Pulmonary artery endothelial cell (primary cell): Measurements from ENCODE around the gene KPNA2. TPM values are rescaled to one million over a fixed set of nuclear protein-coding genes. Genes with fewer than 3 reads are reported as not detected.
"Not testable (repeated sequence)": the region's sequence is repeated elsewhere in the genome, so short reads cannot be mapped to it uniquely, and the experiment has no call there.

Experiments
- DNase-seq: peaks from one replicate; pipeline ENCODE4 v3.0.0-alpha.2; 2011; ENCODE audit warnings: low read depth, low spot score
- total RNA-seq: library from RNA; depleted of rRNA; stranded (reverse); fragments of >200 nt; gene quantifications from 2 replicates; pipeline ENCODE4 v1.2.3, GENCODE V29; 2014

KPNA2 gene
- total RNA-seq, 1 donor from 2014 or later: 130 TPM

DNA sequence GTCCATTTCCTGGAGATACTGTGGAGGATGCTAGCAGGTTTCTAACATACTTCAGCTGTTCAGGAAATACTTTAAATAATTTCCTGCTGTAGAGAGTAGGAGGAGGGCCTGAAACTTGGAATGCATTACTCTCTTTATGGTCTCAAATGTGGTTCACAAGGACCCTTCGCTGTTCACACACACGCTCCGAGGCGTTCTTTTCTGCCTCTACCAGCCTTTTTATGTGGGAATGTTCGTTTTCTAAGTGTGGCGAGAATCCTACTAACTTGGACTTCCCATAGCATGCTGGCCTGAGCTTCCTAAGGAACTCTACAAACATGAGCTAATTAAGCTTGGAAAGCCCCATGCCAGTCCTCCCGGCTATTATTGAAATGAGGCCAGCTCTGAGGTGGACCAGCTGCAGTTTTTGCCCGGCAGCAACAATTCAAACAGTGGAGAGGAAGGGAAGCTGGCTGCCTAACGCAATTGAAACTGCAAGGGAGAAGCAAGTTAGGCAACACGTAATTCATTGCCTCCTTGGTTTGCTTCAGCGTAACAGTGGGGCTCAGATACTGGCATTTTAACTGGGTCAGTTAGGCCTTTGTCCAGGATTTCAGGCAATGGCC is 18.9 kb downstream of the KPNA2 start:
- peak; percentile 75 for DNase-seq

DNA sequence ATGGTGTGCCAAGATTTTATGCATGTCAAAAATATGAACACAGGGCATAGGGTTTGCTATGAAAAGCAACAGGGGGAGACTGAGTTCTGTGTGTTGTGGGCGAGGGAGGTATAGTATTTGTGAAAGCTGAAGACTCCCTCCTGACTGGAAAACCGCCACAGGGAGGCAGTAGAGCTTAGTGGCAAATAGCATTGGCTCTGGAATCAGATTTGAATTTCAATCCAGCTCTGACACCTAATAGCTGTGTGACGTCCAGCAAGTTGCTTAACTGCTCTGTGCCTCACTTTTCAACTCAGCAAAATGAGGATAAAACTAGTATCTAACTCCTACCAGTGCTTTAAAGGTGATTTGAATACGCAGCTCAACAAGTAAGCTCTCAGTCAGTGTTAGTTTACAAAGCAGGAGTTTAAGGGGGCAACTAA is 22.0 kb downstream of the KPNA2 start:
- no peak for DNase-seq

DNA sequence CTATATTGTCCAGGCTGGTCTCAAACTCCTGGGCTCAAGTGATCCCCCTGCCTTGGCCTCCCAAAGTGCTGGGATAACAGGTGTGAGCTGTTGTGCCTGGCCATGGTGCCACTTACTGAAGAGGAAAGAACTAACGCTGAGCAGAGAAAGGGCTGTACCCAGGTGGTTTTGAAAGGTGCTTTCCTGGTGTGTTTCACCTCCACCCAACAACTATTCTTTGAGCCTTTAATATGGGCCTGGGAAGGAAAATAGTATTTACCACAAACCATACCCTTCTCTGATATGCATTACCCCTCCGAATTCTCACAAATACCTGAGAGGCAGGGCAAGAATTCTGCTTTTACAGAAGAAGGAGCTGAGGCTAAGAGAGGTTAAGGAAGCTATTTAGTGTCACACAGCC is 24.8 kb downstream of the KPNA2 start:
- DNase-seq: no peak

DNA sequence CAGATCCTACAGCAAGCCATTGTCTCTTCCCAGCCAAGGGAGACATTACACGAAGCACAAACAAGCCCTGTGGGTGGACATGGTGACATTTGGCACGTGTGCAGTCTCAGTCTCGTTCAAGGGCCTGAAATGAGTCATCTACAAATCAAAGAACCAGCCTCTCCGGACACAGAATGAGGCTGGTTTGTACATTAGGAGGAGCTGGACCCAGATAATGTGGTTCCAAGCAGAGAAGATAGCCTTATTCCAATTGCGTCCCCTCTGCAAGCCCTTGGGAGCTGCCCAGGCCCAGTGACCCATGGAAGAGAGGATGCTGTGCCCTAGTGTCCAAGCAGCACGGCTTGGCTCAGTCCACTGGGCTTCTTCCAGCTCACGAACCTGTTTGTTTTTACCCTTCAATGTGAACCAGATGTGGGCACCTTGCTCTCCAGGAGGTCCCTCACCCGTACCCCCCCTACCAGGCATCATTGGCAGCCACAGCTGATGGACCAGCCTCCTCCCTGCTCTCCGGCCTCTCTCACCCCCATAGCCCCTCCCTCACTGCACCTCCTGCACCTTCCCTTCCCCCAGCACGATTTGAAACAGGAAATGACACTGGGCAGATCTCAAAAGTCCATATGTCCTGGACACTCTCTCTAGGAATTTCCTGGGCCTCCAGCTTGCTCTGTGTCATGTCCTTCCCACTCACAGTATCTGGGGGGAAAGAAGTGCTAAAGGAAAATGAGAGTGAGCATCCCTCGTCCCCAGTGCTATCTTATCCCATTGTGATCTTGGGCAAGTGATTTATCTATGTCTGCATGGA is 26.2 kb downstream of the KPNA2 start:
- DNase-seq: no peak

DNA sequence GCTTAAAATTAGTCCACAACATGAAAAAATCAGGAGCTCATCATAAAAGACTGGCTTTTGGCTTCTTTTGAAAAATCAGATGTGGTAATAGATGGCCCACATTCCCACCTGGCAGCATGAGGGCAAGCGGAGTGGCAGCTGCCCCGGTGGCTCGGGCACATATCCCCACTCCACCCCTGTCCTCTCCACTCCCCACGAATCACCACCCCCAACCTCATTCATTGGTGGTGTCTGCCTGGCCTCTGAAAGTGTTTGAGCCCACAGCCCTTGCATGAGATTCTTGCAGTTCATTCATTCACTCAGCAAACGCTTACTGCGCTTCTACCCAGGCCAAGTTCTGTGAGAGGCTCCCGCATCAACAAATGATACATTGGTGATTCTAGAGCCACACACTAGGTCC is 29.8 kb downstream of the KPNA2 start:
- not testable (repeated sequence) for DNase-seq

DNA sequence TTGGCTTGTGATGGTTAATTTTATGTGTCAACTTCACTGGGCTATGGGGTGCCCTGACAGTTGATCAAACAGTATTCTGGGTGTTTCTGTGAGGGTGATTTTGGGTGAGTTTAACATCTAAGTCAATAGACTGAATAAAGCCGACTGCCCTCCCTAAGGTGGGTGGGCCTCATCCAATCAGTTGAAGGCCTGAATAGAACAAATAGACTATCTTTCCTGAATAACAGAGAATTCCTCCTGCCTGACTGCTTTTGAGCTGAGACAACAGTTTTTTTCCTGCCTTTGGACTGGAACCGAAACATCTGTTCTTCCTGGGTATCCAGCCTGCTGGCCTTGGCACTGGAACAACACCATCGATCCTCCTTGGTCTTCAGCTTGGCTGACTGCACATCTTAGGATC is 33.0 kb downstream of the KPNA2 start:
- not testable (repeated sequence) for DNase-seq

DNA sequence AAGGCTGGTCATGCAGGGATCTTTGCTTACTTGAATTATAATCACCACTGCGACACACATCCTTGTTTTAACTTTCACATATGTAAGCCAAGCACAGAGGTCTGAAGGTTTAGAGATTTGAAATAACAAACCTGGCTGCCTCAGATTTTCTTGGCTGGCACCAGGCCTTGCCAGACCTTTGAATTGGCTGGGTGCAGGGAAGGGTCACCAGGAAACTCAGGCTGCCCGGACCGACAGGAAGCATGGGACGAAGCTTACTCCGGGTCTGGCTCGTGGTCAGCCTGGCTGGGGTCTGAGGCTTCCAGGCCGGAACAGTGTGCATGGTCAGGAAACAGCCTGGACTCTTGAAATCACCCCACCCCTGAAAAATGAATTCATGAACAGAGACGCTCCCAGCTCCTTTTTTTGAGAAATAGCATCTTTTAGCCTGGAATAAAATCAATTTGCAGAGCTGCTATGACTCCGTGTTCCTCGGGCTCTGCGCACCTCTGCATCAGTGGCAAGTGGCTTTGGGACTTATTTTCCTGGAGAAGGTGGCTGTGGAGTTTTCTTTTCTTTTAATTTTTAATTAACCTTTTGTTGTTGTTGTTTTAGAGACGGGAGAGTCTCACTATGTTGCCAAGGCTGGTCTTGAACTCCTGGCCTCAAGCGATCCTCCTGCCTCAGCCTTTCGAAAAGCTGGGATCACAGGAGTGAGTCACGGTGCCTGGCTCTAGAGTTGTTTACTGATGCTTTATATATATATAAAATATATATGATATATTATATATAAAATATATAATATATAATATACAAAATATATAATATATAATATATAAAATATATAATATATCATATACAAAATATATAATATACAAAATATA is 35.3 kb downstream of the KPNA2 start:
- DNase-seq: peak; percentile 64

DNA sequence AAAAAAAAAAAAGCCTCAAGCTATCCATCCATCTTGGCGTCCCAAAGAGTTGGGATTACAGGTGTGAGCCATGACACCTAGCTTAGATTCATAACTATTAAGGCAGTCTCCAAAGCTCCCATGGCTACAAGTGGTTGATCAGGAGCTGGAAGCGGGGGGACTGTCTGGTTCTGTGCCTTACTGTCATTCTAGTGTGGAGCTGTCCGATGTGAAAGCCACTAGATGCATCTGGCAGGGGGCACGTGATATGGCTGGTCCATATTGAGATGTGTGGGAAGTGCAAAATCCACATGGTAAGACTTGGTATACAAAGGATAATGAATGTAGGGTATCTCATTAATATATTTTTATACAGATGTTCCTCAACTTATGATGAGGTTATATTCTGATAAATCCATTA is 38.7 kb downstream of the KPNA2 start:
- no peak for DNase-seq

DNA sequence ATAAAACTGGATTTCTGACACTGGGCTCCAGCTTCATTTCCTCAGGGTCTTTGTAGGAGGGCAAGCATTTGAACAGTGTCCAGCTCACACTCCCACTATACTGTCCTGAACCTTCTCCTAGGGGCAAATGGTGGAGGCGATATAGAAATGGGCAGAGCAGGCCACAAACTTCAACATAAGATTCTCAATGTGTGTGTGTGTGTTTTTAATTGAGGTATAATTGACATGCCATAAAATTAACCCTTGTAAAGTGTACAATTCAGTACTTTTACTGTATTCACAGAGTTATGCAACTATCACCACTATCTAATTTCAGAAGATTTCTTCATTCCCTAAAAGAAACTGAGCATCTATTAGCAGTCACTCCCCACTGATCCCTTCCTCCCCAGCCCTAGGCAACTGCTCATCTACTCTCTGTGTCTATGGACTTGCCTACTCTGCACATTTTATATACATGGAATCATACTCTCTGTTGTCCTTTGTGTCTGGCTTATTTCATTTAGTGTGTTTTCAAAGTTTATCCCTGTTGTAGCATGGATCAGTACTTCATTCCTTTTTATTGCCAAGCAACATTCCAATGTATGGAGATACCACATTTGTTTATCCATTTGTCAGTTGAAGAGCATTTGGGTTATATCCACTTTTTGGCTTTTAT is 40.5 kb downstream of the KPNA2 start:
- not testable (repeated sequence) for DNase-seq

DNA sequence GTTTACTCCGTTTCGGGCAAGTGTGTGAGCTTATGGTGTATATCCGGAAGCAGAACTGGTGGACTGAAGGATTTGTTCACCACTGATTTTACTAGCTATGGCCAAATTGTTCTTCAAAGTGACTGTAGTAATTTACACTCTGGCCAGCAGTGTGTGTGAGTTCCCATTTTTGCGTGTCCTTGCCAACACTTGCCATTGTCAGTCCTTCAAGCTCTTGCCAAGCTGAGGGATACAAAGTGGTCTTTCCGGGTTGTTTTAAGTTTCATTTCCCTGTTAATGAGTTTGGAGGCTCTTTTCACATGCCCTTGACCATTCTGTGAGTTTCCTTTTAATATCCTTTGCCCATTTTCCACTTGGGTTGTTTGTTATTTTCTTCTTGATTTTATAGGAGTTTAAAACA is 42.0 kb downstream of the KPNA2 start:
- not testable (repeated sequence) for DNase-seq

DNA sequence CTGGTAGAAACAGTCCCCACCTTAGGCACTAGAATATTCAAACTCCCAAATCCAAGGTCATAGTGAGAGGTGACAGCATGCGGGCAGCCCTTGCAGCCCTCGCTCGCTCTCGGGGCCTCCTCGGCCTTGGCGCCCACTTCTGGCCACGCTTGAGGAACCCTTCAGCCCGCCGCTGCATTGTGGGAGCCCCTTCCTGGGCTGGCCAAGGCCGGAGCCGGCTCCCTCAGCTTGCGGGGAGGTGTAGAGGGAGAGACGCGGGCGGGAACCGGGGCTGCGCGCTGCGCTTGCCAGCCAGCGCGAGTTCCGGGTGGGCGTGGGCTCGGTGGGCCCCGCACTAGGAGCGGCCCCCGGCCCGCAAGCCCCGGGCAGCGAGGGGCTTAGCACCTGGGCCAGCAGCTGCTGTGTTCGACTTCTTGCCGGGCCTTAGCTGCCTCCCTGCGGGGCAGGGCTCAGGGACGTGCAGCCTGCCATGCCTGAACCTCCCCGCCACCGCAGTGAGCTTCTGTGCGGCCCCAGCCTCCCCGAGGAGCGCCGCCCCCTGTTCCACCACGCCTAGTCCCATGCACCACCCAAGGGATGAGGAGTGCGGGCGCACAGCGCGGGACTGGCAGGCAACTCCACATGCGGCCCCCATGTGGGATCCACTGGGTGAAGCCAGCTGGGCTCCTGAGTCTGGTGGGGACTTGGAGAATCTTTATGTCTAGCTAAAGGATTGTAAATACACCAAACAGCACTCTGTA is 45.0 kb downstream of the KPNA2 start:
- DNase-seq: no peak

DNA sequence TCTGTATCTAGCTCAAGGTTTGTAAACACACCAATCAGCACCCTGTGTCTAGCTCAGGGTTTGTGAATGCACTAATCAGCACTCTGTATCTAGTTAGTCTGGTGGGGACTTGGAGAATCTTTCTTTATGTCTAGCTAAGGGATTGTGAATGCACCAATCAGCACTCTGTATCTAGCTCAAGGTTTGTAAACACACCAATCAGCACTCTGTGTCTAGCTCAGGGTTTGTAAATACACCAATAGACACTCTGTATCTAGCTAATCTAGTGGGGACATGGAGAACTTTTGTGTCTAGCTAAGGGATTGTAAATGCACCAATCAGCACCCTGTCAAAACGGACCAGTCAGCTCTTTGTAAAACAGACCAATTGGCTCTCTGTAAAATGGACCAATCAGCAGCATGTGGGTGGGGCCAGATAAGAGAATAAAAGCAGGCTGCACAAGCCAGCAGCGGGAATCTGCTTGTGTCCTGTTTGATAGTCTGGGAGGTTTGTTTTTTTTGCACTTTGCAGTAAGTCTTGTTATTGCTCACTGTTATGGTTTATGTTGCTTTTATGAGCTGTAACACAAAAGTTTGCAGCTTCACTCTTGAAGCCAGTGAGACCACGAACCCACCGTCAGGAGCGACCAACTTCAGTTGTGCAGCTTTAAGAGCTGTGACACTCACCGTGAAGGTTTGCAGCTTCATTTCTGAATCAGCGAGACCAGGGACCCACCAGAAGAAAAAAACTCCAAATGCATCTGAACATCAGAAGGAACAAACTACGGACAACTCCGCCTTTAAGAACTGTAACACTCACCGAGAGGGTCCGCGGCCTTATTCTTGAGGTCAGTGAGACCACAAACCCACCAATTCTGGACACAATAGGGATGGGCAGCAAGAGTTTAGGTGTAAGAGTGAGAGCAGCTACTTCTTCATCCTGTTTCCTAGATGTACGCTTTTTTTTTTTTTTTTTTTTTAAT is 46.0 kb downstream of the KPNA2 start:
- not testable (repeated sequence) for DNase-seq

DNA sequence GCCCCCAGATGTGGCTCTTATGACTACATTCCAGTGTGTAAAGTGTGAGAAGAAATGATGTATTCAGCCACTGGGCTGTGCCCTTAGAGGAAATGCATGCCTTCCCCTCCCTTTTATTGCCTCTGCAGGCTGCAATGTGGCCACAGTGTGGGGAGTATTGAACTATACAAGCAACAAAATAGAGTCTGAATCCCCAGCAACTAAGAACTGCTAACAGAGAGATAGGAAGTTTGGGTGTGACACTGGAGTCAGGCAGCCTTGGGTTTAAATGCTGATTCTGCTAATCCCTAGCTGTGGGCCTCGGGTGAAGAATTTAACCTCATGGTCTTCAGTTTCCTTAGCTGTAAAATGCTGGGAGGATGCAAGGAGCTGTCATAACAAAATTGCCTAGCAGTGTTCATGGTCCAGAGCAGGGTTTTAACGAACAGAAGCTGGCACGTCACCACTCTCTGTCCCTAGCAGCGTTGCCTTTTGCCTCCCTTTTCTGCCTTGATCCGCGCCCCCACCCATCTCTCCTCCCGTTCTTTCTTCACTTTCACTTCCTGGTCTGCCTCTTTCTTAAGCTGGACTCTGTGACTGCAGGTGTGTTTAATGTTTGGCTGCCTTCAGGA is 50.3 kb downstream of the KPNA2 start:
- DNase-seq: no peak

DNA sequence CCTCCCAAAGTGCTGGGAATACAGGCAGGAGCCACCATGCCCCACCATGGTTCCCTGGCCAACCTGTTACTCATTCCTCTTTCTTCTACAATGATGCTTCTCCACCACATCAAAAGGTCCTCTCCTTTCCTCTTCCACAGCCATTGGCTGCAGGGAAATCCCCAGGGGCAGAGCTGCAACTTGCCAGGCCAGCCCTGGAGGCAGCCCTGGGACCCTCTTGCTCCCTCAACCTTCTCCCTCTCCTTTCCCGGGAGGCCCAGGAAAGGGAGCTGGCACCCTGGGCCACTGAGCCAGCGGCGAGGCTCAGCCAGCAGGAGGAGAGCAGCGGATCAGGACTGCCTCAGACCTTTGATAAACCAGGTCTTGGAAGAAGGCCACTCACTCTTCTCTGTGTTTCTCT is 51.1 kb downstream of the KPNA2 start:
- DNase-seq: not testable (repeated sequence)

DNA sequence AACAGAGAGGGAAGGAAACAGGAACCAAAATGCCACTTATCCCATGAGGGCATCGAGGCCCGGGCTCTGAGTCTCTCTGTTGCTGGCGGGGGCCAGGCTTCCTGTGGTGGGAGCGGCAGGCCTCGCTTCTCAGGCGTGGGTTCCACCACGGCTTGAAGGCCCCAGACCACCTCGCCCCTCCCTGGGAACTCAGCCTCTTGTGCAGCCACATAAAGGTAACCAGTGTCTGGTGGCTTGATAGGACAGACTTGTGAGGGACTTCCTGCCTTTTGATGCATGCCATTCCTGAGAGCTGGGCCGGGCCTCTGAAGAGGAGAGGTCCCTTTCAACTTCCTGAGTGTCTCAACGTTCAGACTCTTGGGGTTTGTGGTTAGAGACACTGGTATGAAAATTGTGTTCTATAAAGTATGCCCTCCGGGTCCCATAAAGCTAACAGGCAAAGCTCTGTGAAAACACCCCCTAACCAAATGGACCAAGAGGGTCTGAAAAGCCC is 51.6 kb downstream of the KPNA2 start:
- DNase-seq: not testable (repeated sequence)

DNA sequence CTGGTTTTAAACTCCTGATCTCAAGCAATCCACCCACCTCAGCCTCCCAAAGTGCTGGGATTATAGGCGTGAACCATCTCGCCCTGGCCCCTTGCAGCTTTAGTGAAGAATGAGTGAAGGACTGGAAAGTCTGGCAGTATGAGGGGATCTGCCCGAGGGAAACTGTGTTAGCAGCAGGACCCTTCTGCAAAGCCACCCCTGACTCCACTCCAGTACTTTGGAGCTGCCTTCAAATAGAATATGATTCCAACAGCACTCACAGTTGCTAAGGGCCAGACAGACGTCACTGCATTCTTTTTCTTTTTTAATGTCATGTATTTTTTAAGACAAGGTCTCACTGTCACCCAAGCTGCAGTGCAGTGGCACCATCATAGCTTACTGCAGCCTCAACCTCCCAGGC is 52.3 kb downstream of the KPNA2 start:
- DNase-seq: no peak

DNA sequence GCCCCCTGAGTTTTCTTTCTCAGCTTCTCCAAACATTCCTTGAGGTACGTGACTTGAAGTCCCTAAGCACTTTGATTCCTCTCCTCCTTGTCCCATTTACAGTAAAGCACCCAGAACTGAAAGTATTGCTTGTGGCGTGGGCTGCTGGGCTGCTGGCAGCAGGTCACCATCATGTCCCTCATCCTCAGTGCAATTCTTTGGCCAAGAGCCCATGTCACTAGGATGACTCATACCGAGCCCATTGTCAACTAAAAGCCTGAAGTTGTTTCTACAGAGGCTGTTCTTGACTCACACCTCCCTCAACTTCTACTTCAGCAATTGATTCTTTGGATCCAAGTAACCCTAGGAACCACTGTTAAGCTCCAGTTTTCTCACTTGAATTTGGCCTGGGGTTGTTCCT is 54.3 kb downstream of the KPNA2 start:
- DNase-seq: no peak

DNA sequence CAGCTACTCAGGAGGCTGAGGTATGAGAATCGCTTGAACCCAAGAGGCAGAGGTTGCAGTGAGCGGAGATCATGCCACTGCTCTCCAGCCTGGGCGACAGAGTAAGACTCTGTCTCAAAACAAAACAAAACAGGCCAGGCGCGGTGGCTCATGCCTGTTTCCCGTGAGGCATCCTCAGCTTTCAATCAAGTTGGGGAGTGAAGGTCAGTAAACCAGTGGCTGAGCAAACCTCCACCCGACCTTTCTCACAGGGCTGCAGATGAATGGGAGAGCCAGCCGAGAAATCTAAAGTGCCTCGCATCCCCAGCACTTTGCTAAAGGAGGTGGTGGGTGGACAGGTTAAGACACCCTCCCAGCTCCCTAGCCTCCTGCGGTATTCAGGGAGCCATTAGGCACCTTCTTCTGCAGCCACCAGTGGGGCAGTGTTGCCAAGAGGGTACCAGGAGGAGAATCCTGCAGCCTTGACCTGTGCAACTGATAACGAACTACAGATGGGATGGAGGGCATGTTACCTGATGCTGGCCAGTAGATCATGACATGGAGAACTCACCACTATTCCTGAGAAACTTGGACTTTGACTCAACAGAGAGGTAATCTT is 59.0 kb downstream of the KPNA2 start:
- no peak for DNase-seq
